ENCODE results near the gene GRHPR.
"Not testable (repeated sequence)": the region's sequence is repeated elsewhere in the genome, so short reads cannot be mapped to it uniquely, and the experiment has no call there.

The GRHPR gene

DNA sequence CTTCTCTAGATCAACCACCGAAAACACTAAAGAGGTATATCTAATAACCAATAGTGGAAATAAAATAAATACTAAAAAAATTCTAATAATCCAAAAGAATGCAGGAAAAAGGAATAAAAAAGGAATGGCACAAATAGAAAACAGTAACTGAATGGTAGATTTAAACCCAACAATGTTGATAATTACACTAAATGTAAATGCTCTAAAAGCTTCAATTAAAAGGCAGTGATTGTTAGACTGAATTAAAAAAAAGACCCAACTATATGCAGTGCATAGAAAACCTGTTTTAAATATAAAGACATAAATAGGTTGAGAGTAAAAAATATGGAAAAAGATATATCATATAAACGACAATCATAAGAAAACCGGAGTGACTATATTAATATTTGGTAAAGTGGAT, 51.9 kb downstream of the GRHPR start:
- no peak overlapping the region for H3K4me2 ChIP-seq (ENCODE audit: low read depth, low read length, poor library complexity, severe bottlenecking)
- H3K9ac ChIP-seq (ENCODE audit: low read length) = no peak overlapping the region
- no peaks in the 10 kb centered on the region for H3K9me2 ChIP-seq (replicated peaks; ENCODE audit: insufficient read depth, low read length)
- TF ChIP-seq, protein P1, sequence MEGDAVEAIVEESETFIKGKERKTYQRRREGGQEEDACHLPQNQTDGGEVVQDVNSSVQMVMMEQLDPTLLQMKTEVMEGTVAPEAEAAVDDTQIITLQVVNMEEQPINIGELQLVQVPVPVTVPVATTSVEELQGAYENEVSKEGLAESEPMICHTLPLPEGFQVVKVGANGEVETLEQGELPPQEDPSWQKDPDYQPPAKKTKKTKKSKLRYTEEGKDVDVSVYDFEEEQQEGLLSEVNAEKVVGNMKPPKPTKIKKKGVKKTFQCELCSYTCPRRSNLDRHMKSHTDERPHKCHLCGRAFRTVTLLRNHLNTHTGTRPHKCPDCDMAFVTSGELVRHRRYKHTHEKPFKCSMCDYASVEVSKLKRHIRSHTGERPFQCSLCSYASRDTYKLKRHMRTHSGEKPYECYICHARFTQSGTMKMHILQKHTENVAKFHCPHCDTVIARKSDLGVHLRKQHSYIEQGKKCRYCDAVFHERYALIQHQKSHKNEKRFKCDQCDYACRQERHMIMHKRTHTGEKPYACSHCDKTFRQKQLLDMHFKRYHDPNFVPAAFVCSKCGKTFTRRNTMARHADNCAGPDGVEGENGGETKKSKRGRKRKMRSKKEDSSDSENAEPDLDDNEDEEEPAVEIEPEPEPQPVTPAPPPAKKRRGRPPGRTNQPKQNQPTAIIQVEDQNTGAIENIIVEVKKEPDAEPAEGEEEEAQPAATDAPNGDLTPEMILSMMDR (IDR thresholded peaks at IDR 0.05; ENCODE audit: insufficient read depth, low read length, poor library complexity, severe bottlenecking) = no peak
- no peak for TF ChIP-seq EZH2phosphoT487 (conservative IDR thresholded peaks at IDR 0.05; ENCODE audit: low read length)
- H2AFZ ChIP-seq (ENCODE audit: low read depth, low read length, severe bottlenecking) = no peak overlapping the region
- H3K79me2 ChIP-seq (ENCODE audit: insufficient read depth, low read length) = no peaks in the 10 kb centered on the region
- peaks cover 11% of the 10 kb centered on the region; the same call in 1 of the 2 replicates for H3K9me3 ChIP-seq (ENCODE audit: insufficient read depth, low read length)
- no peaks in the 10 kb centered on the region for H4K20me1 ChIP-seq (ENCODE audit: low read depth, low read length)
- H3K36me3 ChIP-seq (ENCODE audit: low read length) = peaks cover 8% of the 10 kb centered on the region
- no peak overlapping the region for H3K4me3 ChIP-seq (ENCODE audit: insufficient read depth, low read length, poor library complexity, severe bottlenecking)
- H3K27me3 ChIP-seq (ENCODE audit: low read length) = no peaks in the 10 kb centered on the region
- H3K27ac ChIP-seq (ENCODE audit: low read depth, low read length) = no peak overlapping the region
- H3F3A ChIP-seq (ENCODE audit: insufficient read depth) = 0 out of 2 replicates have a peak, but pooled peaks cover 6% of the 10 kb centered on the region

DNA sequence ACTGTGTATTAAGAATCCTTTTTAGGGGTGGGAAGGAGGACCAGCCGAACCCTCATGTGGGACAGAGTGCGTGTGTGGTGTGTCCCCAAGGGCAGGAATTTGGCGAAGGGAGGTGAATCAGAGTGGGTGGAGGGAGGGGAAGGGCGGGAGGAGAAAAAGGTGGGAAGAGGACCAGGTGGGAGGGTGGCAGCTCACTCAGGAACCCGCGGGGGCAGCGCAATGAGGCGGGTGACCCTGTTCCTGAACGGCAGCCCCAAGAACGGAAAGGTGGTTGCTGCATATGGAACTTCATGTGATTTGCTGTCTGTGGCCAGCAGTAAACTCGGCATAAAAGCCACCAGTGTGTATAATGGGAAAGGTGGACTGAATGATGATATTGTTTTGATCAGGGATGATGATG, 54.4 kb downstream of the GRHPR start:
- H3F3A ChIP-seq (ENCODE audit: insufficient read depth) = no peaks in the 10 kb centered on the region
- H3K9me3 ChIP-seq (ENCODE audit: insufficient read depth, low read length) = peaks cover 11% of the 10 kb centered on the region; the same call in 1 of the 2 replicates
- no peak overlapping the region for H2AFZ ChIP-seq (ENCODE audit: low read depth, low read length, severe bottlenecking)
- TF ChIP-seq, protein P1 (IDR thresholded peaks at IDR 0.05; ENCODE audit: insufficient read depth, low read length, poor library complexity, severe bottlenecking) = no peak
- no peak for TF ChIP-seq EZH2phosphoT487 (conservative IDR thresholded peaks at IDR 0.05; ENCODE audit: low read length)
- H3K9ac ChIP-seq (ENCODE audit: low read length) = no peak overlapping the region
- H3K27me3 ChIP-seq (ENCODE audit: low read length) = no peaks in the 10 kb centered on the region
- peaks cover 8% of the 10 kb centered on the region for H3K36me3 ChIP-seq (ENCODE audit: low read length)
- H3K4me3 ChIP-seq (ENCODE audit: insufficient read depth, low read length, poor library complexity, severe bottlenecking) = no peak overlapping the region
- H3K4me2 ChIP-seq (ENCODE audit: low read depth, low read length, poor library complexity, severe bottlenecking) = no peak overlapping the region
- H3K27ac ChIP-seq (ENCODE audit: low read depth, low read length) = no peak overlapping the region
- no peaks in the 10 kb centered on the region for H3K79me2 ChIP-seq (ENCODE audit: insufficient read depth, low read length)
- no peaks in the 10 kb centered on the region for H4K20me1 ChIP-seq (ENCODE audit: low read depth, low read length)
- H3K9me2 ChIP-seq (replicated peaks; ENCODE audit: insufficient read depth, low read length) = no peaks in the 10 kb centered on the region

DNA sequence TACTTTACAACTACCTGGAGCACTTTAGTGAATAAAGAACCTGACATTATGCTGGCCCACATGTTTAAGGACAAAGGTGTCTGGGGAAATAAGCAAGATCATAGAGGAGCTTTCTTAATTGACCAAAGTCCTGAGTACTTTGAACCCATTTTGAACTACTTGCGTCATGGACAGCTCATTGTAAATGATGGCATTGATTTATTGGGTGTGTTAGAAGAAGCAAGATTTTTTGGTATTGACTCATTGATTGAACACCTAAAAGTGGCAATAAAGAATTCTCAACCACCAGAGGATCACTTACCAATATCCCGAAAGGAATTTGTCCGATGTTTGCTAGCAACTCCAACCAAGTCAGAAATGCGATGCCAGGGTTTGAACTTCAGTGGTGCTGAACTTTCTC, 54.9 kb downstream of the GRHPR start:
- not testable (repeated sequence) for H3K27ac ChIP-seq (ENCODE audit: low read depth, low read length); H3K27me3 ChIP-seq (ENCODE audit: low read length); H3K4me3 ChIP-seq (ENCODE audit: insufficient read depth, low read length, poor library complexity, severe bottlenecking); H3F3A ChIP-seq (ENCODE audit: insufficient read depth); H3K79me2 ChIP-seq (ENCODE audit: insufficient read depth, low read length); H3K9me2 ChIP-seq (replicated peaks; ENCODE audit: insufficient read depth, low read length); H3K9ac ChIP-seq (ENCODE audit: low read length); H4K20me1 ChIP-seq (ENCODE audit: low read depth, low read length); H3K4me2 ChIP-seq (ENCODE audit: low read depth, low read length, poor library complexity, severe bottlenecking); H2AFZ ChIP-seq (ENCODE audit: low read depth, low read length, severe bottlenecking); H3K36me3 ChIP-seq (ENCODE audit: low read length)
- H3K9me3 ChIP-seq (ENCODE audit: insufficient read depth, low read length) = peaks cover 11% of the 10 kb centered on the region; the same call in 1 of the 2 replicates

DNA sequence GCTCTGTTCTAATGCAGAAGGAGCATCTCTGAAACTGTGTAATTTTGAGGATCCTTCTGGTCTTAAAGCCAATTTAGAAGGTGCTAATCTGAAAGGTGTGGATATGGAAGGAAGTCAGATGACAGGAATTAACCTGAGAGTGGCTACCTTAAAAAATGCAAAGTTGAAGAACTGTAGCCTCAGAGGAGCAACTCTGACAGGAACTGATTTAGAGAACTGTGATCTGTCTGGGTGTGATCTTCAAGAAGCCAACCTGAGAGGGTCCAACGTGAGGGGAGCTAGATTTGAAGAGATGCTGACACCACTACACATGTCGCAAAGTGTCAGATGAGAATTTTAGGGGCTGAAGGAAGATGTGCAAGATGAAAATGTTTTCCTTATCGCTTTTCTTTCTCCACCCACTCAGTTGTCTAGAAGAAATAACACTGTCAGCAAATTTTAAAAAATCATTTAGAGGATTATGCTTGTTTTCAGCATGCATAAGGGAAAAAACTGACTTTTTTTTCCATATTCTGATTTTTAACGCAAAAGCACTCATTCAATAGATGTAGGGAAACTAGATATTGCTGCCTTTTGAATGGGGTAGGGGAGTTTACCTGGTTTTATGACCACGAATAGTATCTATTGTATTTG, 55.6 kb downstream of the GRHPR start:
- H3K27ac ChIP-seq (ENCODE audit: low read depth, low read length); H3F3A ChIP-seq (ENCODE audit: insufficient read depth); H3K9me2 ChIP-seq (replicated peaks; ENCODE audit: insufficient read depth, low read length); H3K36me3 ChIP-seq (ENCODE audit: low read length); H3K4me2 ChIP-seq (ENCODE audit: low read depth, low read length, poor library complexity, severe bottlenecking); H3K27me3 ChIP-seq (ENCODE audit: low read length); H3K9ac ChIP-seq (ENCODE audit: low read length); H2AFZ ChIP-seq (ENCODE audit: low read depth, low read length, severe bottlenecking); H4K20me1 ChIP-seq (ENCODE audit: low read depth, low read length); H3K4me3 ChIP-seq (ENCODE audit: insufficient read depth, low read length, poor library complexity, severe bottlenecking); H3K79me2 ChIP-seq (ENCODE audit: insufficient read depth, low read length): not testable (repeated sequence)
- H3K9me3 ChIP-seq (ENCODE audit: insufficient read depth, low read length) = peaks cover 11% of the 10 kb centered on the region; the same call in 1 of the 2 replicates
